CD4-positive, alpha-beta memory T cell (primary cell): ENCODE results near the gene ATP5PD. TPM values are rescaled to one million over a fixed set of nuclear protein-coding genes. Genes with fewer than 3 reads are reported as not detected.

Source experiments
- CTCF ChIA-PET: fragments of 350-600 bp; sonication (Branson Sonifier 250); formaldehyde crosslinking; loops from one replicate; lab custom pipeline; 2021; ENCODE audit warnings: inconsistent platforms; ENCODE audit not compliant: partially characterized antibody; lab: Charles Lee
- POLR2A ChIA-PET: fragments of 350-600 bp; sonication (Branson Sonifier 250); formaldehyde crosslinking; loops from one replicate; lab custom pipeline; 2021; ENCODE audit not compliant: partially characterized antibody; lab: Charles Lee
- DNase-seq, 5 donors: peaks; one replicate each; pipeline versions ENCODE4 v3.0.0 to v3.0.0-alpha.2; 2020 to 2022; ENCODE audit warnings: mixed read lengths in 1 of 5
- H3K27ac ChIP-seq: one replicate; pipeline ENCODE4 v1.7.0; 2013; ENCODE audit warnings: low read depth, low read length
- H3K27me3 ChIP-seq: 2 replicates; pipeline ENCODE4 v1.7.0; 2013; ENCODE audit warnings: mild to moderate bottlenecking, low read length, moderate library complexity; ENCODE audit not compliant: insufficient read depth
- H3K36me3 ChIP-seq: 2 replicates; pipeline ENCODE4 v1.7.0; 2013; ENCODE audit warnings: mild to moderate bottlenecking, low read length, moderate library complexity; ENCODE audit not compliant: insufficient read depth
- H3K4me1 ChIP-seq: 2 replicates; pipeline ENCODE4 v1.7.0; 2013; ENCODE audit warnings: mild to moderate bottlenecking, low read length, moderate library complexity; ENCODE audit not compliant: insufficient read depth
- H3K4me3 ChIP-seq, 2 donors: one replicate each; pipeline ENCODE4 v1.7.0; 2013; ENCODE audit warnings: low read length in 2 of 2, mild to moderate bottlenecking in 1 of 2
- H3K9me3 ChIP-seq, 2 donors: one replicate each; pipeline ENCODE4 v1.7.0; 2013; ENCODE audit warnings: low read length in 2 of 2, control low read depth in 1 of 2; ENCODE audit not compliant: control insufficient read depth in 1 of 2
- H3K27ac Mint-ChIP-seq, 7 donors: one replicate each; pipeline ENCODE4 v1.8.0; 2020 to 2021; ENCODE audit warnings: mixed read lengths in 7 of 7, mild to moderate bottlenecking in 6 of 7, inconsistent platforms in 3 of 7, moderate library complexity in 3 of 7
- H3K27me3 Mint-ChIP-seq, 2 donors: one replicate each; pipeline ENCODE4 v1.8.0; 2020 to 2021; ENCODE audit warnings: mixed read lengths in 2 of 2
- H3K36me3 Mint-ChIP-seq, 2 donors: one replicate each; pipeline ENCODE4 v1.8.0; 2020 to 2021; ENCODE audit warnings: mixed read lengths in 2 of 2, inconsistent platforms in 1 of 2, mild to moderate bottlenecking in 1 of 2
- H3K4me1 Mint-ChIP-seq, 4 donors: one replicate each; pipeline ENCODE4 v1.8.0; 2020 to 2021; ENCODE audit warnings: mixed read lengths in 4 of 4, mild to moderate bottlenecking in 1 of 4
- H3K4me3 Mint-ChIP-seq, 8 donors: one replicate each; pipeline ENCODE4 v1.8.0; 2020 to 2021; ENCODE audit warnings: mixed read lengths in 8 of 8, mild to moderate bottlenecking in 7 of 8, moderate library complexity in 6 of 8, inconsistent platforms in 3 of 8
- H3K9me3 Mint-ChIP-seq, 8 donors: one replicate each; pipeline ENCODE4 v1.8.0; 2020 to 2021; ENCODE audit warnings: mixed read lengths in 8 of 8, mild to moderate bottlenecking in 5 of 8, inconsistent platforms in 3 of 8, moderate library complexity in 1 of 8
- intact Hi-C: fragments of 100-400 bp; cut with micrococcal nuclease; formaldehyde crosslinking; loops from one replicate; pipeline ENCODE4 v1.15.1; 2023
- polyA plus RNA-seq, 2 donors: library from polyadenylated mRNA; unstranded; fragments of 300-500 nt; fragmentation: Illumina TruSeq; gene quantifications; one replicate each; pipeline ENCODE4 v1.2.3, GENCODE V29; 2021
- total RNA-seq, 2 experiments: library from RNA; stranded (reverse); gene quantifications; one replicate each; pipeline ENCODE4 v1.2.3, GENCODE V29; 2021

Gene ATP5PD
- total RNA-seq (100 to 1,000 TPM; 167 to 171 TPM), polyA plus RNA-seq (100 to 1,000 TPM; 428 to 552 TPM)

- Mint-ChIP-seq H3K27me3 (no peaks in the 10 kb centered on the region), H3K27ac (peak within 1 kb of the TSS; percentile 96 to 98 (median 97)), H3K4me1 (peaks cover 25 to 62% (median 40%) of the 10 kb centered on the region in 4 donors), H3K9me3 (no peaks in the 10 kb centered on the region), H3K4me3 (peak within 1 kb of the TSS; percentile 95 to 100 (median 97)), H3K36me3 (peaks cover 8 to 39% of the 10 kb centered on the region in 2 donors)
- peaks cover 7% of the 10 kb centered on the region for H3K36me3 ChIP-seq
- DNase-seq: peak; percentile 92 to 95 (median 94)
- no peaks in the 10 kb centered on the region for H3K9me3 ChIP-seq
- H3K27ac ChIP-seq: peak within 1 kb of the TSS; percentile 85
- peak within 1 kb of the TSS; percentile 62 to 96 for H3K4me3 ChIP-seq
- CTCF ChIA-PET: interaction anchor here (0.9 to 3.5 kb wide), 3 partner anchors 11 to 67 kb away, joined by 3 to 16 read pairs (median 3); partner anchors contain the start of gene MRPL58
- intact Hi-C loops: loop anchor here (1.0 to 2.0 kb wide), 7 partner anchors 10 to 620 kb away; partner anchors contain the start of genes ARMC7, HID1, MRPL58 and RECQL5
- H3K4me1 ChIP-seq: peaks cover 30% of the 10 kb centered on the region
- no peaks in the 10 kb centered on the region for H3K27me3 ChIP-seq
- POLR2A ChIA-PET: interaction anchor here (0.5 to 4.9 kb wide), 18 partner anchors 10 to 1520 kb away, joined by 3 to 119 read pairs (median 4); partner anchors contain the start of genes ARMC7, GRB2, MRPL58 and SLC16A5
These were observed at the start of gene ATP5PD, which contains the start of gene KCTD2 for GRCh38 chr17:75046407-75047289. ATP5PD (minus strand) TSS chr17:75046969; CDS start chr17:75042650, 4,319 bp downstream. KCTD2 (plus strand) TSS chr17:75047225; CDS start chr17:75047251, 26 bp downstream.

- ChIA-PET CTCF (no interaction called here), POLR2A (no interaction called here)
- Mint-ChIP-seq H3K27me3 (no peaks in the 10 kb centered on the region), H3K36me3 (peaks cover 0 to 4% of the 10 kb centered on the region in 2 donors), H3K4me3 (no peak overlapping the region), H3K27ac (no peak overlapping the region), H3K9me3 (no peaks in the 10 kb centered on the region), H3K4me1 (peaks cover 7 to 19% (median 8%) of the 10 kb centered on the region in 4 donors)
- DNase-seq: no peak
- no peaks in the 10 kb centered on the region for H3K4me1 ChIP-seq
- no peaks in the 10 kb centered on the region for H3K36me3 ChIP-seq
- no peaks in the 10 kb centered on the region for H3K27me3 ChIP-seq
- H3K9me3 ChIP-seq: no peaks in the 10 kb centered on the region
- H3K27ac ChIP-seq: no peak overlapping the region
- intact Hi-C loops: no loop called here
- H3K4me3 ChIP-seq: no peak overlapping the region
These were observed 49.4 kb upstream of the ATP5PD start for GRCh38 chr17:75096082-75096625.

GRCh38 chr17:75094871-75095399 is 48.2 kb upstream of the ATP5PD start:
- POLR2A ChIA-PET: no interaction called here
- Histone ChIP-seq H3K9me3 (no peaks in the 10 kb centered on the region), H3K27me3 (no peaks in the 10 kb centered on the region), H3K4me3 (no peak overlapping the region), H3K27ac (no peak overlapping the region), H3K4me1 (no peaks in the 10 kb centered on the region), H3K36me3 (no peaks in the 10 kb centered on the region)
- Mint-ChIP-seq H3K27me3 (no peaks in the 10 kb centered on the region), H3K27ac (no peak overlapping the region), H3K4me1 (peaks cover 9 to 28% (median 14%) of the 10 kb centered on the region in 4 donors), H3K9me3 (no peaks in the 10 kb centered on the region), H3K4me3 (no peak overlapping the region), H3K36me3 (peaks cover 0 to 4% of the 10 kb centered on the region in 2 donors)
- CTCF ChIA-PET: interaction anchor here (0.8 to 1.4 kb wide), 2 partner anchors 19 to 134 kb away, joined by 3 read pairs; no protein-coding TSS in a partner anchor
- no peak for DNase-seq
- intact Hi-C loops: no loop called here

DNA sequence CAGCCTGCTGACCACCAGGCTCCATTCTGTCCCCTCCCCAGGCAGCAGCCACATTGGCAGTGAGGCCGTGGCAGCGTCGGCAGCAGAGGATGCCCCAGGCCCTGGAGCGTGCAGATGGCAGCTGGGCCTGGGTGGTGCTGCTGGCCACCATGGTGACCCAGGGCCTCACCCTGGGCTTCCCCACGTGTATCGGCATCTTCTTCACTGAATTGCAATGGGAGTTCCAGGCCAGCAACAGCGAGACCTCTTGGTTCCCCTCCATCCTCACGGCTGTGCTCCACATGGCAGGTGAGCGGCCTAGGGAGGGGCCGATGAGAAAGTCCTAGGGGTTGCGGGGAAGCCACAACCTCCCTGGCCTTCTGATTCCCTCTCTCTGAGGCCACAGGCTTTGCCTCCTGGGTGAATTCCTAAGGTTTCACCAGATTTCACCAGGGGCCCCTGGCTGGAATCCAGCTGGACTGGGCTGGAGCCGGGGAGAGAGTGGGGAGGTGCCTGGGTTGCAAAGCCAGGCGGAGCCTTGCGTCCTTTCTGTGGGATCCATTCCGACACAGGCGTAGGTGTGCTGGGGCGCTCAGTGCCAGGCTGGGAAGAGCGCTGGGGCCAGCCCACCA is 46.9 kb upstream of the ATP5PD start:
- POLR2A ChIA-PET: no interaction called here
- intact Hi-C loops: no loop called here
- Histone ChIP-seq H3K4me1 (peaks cover 12% of the 10 kb centered on the region), H3K4me3 (no peak overlapping the region), H3K36me3 (no peaks in the 10 kb centered on the region), H3K9me3 (no peaks in the 10 kb centered on the region), H3K27ac (no peak overlapping the region), H3K27me3 (no peaks in the 10 kb centered on the region)
- no peaks in the 10 kb centered on the region for H3K27me3 Mint-ChIP-seq
- H3K4me1 Mint-ChIP-seq: peaks cover 20 to 38% (median 25%) of the 10 kb centered on the region in 4 donors
- CTCF ChIA-PET: no interaction called here
- no peak overlapping the region for H3K27ac Mint-ChIP-seq
- no peak overlapping the region for H3K4me3 Mint-ChIP-seq
- DNase-seq: no peak
- peaks cover 0 to under 1% of the 10 kb centered on the region in 2 donors for H3K36me3 Mint-ChIP-seq
- no peaks in the 10 kb centered on the region for H3K9me3 Mint-ChIP-seq

GRCh38 chr17:75091855-75092327 is 45.1 kb upstream of the ATP5PD start:
- Histone ChIP-seq H3K27me3 (no peaks in the 10 kb centered on the region), H3K27ac (no peak overlapping the region), H3K4me1 (peaks cover 26% of the 10 kb centered on the region), H3K9me3 (no peaks in the 10 kb centered on the region), H3K4me3 (no peak overlapping the region), H3K36me3 (no peaks in the 10 kb centered on the region)
- DNase-seq: no peak
- ChIA-PET CTCF (no interaction called here), POLR2A (interaction anchor here (1.4 to 1.8 kb wide), 2 partner anchors 18 to 22 kb away, joined by 3 to 7 read pairs; partner anchors contain the start of gene ARMC7)
- intact Hi-C loops: no loop called here
- Mint-ChIP-seq H3K4me3 (no peak overlapping the region), H3K4me1 (peaks cover 23 to 46% (median 33%) of the 10 kb centered on the region in 4 donors), H3K27me3 (no peaks in the 10 kb centered on the region), H3K9me3 (no peaks in the 10 kb centered on the region), H3K36me3 (no peaks in the 10 kb centered on the region), H3K27ac (peak overlapping the region in 5 of 7 donors; percentile 8 to 73 (median 28))

DNA sequence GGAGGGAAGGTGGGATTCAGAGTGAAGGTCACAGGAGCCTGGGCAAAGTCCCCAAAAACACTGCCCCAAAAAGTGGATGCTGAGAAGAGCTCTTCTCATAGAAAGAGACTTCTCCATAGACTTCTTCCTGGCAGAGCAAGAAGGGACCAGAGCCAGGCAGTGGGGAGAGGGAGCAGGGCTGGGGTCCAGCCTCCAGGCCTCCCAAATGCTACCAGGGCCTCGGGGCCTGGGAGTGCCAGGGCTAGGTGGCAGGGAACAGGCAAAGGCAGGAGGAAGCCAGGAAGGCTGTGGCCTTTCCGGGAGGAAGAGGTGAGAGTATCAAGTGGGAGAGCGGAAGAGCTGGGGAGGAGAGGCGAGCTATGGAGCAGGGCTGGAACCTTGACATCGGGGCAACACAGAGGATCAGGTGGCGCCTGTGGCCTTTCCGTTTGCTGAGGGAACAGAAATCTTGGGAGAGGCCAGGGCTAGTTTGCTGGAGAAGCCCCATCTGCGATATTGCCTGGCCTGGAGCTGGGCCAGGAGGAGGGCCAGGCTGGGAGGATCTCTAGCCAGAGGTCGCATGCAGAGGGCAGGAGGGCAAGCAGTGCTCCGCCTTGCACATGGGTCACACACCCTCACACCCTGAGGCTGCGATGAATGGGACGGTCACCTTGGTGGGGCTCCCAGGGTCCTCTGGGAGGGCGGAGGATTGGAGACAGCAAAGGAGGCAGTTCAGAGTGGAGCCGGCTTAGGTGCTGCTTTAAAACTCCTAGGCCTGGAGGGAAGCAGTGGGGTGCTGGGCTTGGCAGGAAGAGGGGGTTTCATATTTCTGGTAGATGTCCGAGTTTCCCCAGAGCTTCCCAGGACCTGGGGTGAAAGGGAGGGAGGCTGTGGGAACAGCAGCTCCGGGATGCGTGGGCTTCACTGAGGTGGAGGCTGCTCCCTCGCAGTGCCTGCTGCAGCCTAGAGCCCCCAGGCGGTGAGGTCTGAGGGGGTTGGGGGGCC is 44.4 kb upstream of the ATP5PD start:
- DNase-seq: no peak
- Histone ChIP-seq H3K27ac (no peak overlapping the region), H3K36me3 (no peaks in the 10 kb centered on the region), H3K27me3 (no peaks in the 10 kb centered on the region), H3K4me3 (no peak overlapping the region), H3K4me1 (peaks cover 26% of the 10 kb centered on the region), H3K9me3 (no peaks in the 10 kb centered on the region)
- ChIA-PET CTCF (interaction anchor here (1.0 to 1.4 kb wide), 3 partner anchors 14 to 79 kb away, joined by 3 to 4 read pairs (median 3); no protein-coding TSS in a partner anchor), POLR2A (interaction anchor here (1.4 to 1.8 kb wide), 2 partner anchors 18 to 23 kb away, joined by 3 to 7 read pairs; partner anchors contain the start of gene ARMC7)
- H3K9me3 Mint-ChIP-seq: no peaks in the 10 kb centered on the region
- peaks cover 27 to 52% (median 38%) of the 10 kb centered on the region in 4 donors for H3K4me1 Mint-ChIP-seq
- peak overlapping the region in 5 of 7 donors; percentile 8 to 48 (median 20) for H3K27ac Mint-ChIP-seq
- no peak overlapping the region for H3K4me3 Mint-ChIP-seq
- no peaks in the 10 kb centered on the region for H3K36me3 Mint-ChIP-seq
- intact Hi-C loops: no loop called here
- H3K27me3 Mint-ChIP-seq: no peaks in the 10 kb centered on the region
